KMS-11 (cell line): ENCODE data around the gene TIGD6.

Experiments
- H2AFZ ChIP-seq: fragments of 200-600 bp; sonication (generic); 2 replicates; pipeline ENCODE4 v1.6.1; 2016; ENCODE audit warnings: antibody characterized with exemption, mixed run types, low read depth
- H3K27ac ChIP-seq: fragments of 200-600 bp; sonication (generic); 2 replicates; pipeline ENCODE4 v1.6.1; 2016; ENCODE audit warnings: mild to moderate bottlenecking, mixed run types
- H3K27me3 ChIP-seq: fragments of 200-600 bp; sonication (generic); 2 replicates; pipeline ENCODE4 v1.6.1; 2017; ENCODE audit warnings: mild to moderate bottlenecking, low read depth, mixed run types, moderate library complexity; ENCODE audit not compliant: insufficient read depth
- H3K36me3 ChIP-seq: fragments of 200-600 bp; sonication (generic); 2 replicates; pipeline ENCODE4 v1.6.1; 2017; ENCODE audit warnings: mild to moderate bottlenecking, mixed run types; ENCODE audit not compliant: insufficient read depth
- H3K4me1 ChIP-seq: fragments of 200-600 bp; sonication (generic); 2 replicates; pipeline ENCODE4 v1.6.1; 2016; ENCODE audit warnings: mild to moderate bottlenecking, low read depth, mixed run types; ENCODE audit not compliant: poor library complexity, severe bottlenecking
- H3K4me2 ChIP-seq: fragments of 200-600 bp; sonication (generic); 2 replicates; pipeline ENCODE4 v1.7.0; 2016; ENCODE audit warnings: mild to moderate bottlenecking, mixed run types
- H3K4me3 ChIP-seq: fragments of 200-600 bp; sonication (generic); IDR thresholded peaks from 2 replicates; pipeline ENCODE4 v1.6.1; 2017; ENCODE audit warnings: low read depth, low read length, mixed read lengths; ENCODE audit not compliant: insufficient read depth
- H3K79me2 ChIP-seq: fragments of 200-600 bp; sonication (generic); 2 replicates; pipeline ENCODE4 v1.6.1; 2016; ENCODE audit warnings: low read depth, mixed run types; ENCODE audit not compliant: insufficient read depth
- H3K9ac ChIP-seq: fragments of 200-600 bp; sonication (generic); 2 replicates; pipeline ENCODE4 v1.6.1; 2016; ENCODE audit warnings: mild to moderate bottlenecking, mixed run types
- H4K20me1 ChIP-seq: fragments of 200-600 bp; sonication (generic); 2 replicates; pipeline ENCODE4 v1.6.1; 2016; ENCODE audit warnings: mild to moderate bottlenecking, mixed run types; ENCODE audit not compliant: insufficient read depth
- CTCF ChIP-seq: fragments of 200-600 bp; sonication (generic); conservative IDR thresholded peaks from 2 replicates; pipeline ENCODE4 v1.6.1; 2017; ENCODE audit warnings: low read depth, mild to moderate bottlenecking, antibody characterized with exemption, low read length, moderate library complexity, mixed read lengths

TIGD6 gene

GRCh38 chr5:150009671-150010387, 9.4 kb upstream of the TIGD6 start:
- Histone ChIP-seq H2AFZ (no peak overlapping the region), H3K27me3 (no peaks in the 10 kb centered on the region), H3K9ac (no peak overlapping the region), H3K36me3 (peaks cover 3% of the 10 kb centered on the region; the same call in 1 of the 2 replicates), H3K4me1 (no peaks in the 10 kb centered on the region), H4K20me1 (no peaks in the 10 kb centered on the region), H3K27ac (no peak overlapping the region), H3K4me3 (no peak overlapping the region), H3K79me2 (no peaks in the 10 kb centered on the region), H3K4me2 (no peak overlapping the region)
- no peak for TF ChIP-seq CTCF

- Histone ChIP-seq H3K36me3 (no peaks in the 10 kb centered on the region), H4K20me1 (no peaks in the 10 kb centered on the region)
- TF ChIP-seq CTCF, result no peak
Observed at GRCh38 chr5:150007050-150007449, 6.6 kb upstream of the TIGD6 start.

DNA sequence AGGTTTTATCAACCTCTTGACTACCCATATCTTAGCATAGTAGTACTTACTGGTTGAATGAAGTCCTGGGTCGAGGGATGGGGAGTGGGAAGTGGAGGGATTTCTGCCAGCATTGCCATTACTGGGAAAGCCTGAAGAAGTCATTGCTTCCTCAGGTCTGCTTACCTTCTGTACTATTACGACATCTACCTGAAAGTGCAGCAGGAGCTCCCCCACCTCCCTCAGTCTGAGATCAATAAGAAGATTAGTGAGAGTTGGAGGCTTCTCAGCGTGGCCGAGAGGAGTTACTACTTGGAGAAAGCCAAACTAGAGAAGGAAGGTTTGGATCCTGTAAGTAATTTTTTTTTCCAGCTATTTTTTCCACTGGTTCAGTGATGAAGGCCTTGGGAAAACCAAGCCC, 5.9 kb upstream of the TIGD6 start:
- no peak for TF ChIP-seq CTCF
- H3K4me1 ChIP-seq, result peaks cover 11% of the 10 kb centered on the region
- H3K27me3 ChIP-seq, result no peaks in the 10 kb centered on the region
- peaks cover 26% of the 10 kb centered on the region for H3K79me2 ChIP-seq
- no peak overlapping the region for H2AFZ ChIP-seq
- no peak overlapping the region for H3K27ac ChIP-seq
- no peaks in the 10 kb centered on the region for H4K20me1 ChIP-seq
- no peak overlapping the region for H3K9ac ChIP-seq
- H3K4me3 ChIP-seq, result no peak overlapping the region
- H3K4me2 ChIP-seq, result no peak overlapping the region
- no peaks in the 10 kb centered on the region for H3K36me3 ChIP-seq

More at GRCh38 chr5:150007050-150007449, 6.6 kb upstream of the TIGD6 start:
- Histone ChIP-seq H3K9ac (no peak overlapping the region), H3K79me2 (peaks cover 19% of the 10 kb centered on the region), H3K4me1 (peaks cover 11% of the 10 kb centered on the region), H3K27ac (no peak overlapping the region), H3K27me3 (no peaks in the 10 kb centered on the region), H3K4me3 (no peak overlapping the region), H2AFZ (no peak overlapping the region), H3K4me2 (no peak overlapping the region)

DNA sequence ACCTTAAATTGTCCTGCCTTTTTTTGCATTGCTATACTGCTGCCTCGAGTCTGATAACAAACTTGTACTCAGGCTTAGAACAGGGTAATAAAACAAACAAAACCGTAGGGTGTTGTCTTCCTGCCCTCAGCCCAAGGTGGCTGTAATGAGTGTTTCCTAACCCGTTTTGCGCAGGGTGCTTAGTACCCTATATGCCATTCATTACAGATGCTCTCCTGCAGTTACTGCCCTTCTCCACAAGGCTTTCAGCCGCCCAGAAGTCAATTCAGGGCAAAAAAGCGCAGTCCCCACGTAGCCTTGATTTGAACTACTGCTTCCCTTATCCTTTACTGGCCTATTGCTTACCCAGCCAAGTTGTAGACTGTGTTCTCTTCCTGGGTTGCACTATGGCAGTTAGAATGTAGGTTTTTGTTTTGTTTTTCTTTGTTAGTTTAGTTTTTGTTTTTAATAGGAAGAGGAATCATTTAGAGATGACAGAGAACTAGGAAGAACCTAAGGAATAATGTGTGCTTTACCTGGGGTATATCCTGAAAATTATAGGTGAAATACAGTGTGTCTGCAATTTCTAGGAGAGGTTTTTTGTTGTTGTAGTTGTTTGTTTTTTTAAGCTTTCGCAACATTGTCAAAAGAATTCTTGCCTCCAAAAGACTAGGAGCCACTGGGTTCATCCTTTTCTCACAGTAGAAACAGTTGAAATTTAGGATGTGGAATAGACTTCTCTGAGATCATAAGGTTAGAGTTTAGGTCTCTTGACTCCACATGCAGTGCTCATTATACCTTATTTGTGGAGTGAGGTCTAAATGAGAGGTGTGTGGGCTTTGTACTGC, 1.4 kb upstream of the TIGD6 start:
- H2AFZ ChIP-seq, result 0 out of 2 replicates have a peak overlapping the region, but pooled peaks have one; percentile 73
- peaks cover 17% of the 10 kb centered on the region for H3K4me1 ChIP-seq
- peak overlapping the region; percentile 58 for H3K4me2 ChIP-seq
- no peaks in the 10 kb centered on the region for H3K36me3 ChIP-seq
- H4K20me1 ChIP-seq, result no peaks in the 10 kb centered on the region
- H3K9ac ChIP-seq, result peak overlapping the region; percentile 88; the same call in 1 of the 2 replicates
- H3K27me3 ChIP-seq, result no peaks in the 10 kb centered on the region
- H3K27ac ChIP-seq, result peak overlapping the region; percentile 65; the same call in 1 of the 2 replicates
- H3K79me2 ChIP-seq, result peaks cover 32% of the 10 kb centered on the region
- peak; percentile 51 for TF ChIP-seq CTCF
- no peak overlapping the region for H3K4me3 ChIP-seq
